Mucosa of stomach (tissue), 1 donor: ENCODE data around the gene LMOD1.
"Not testable (repeated sequence)": the region's sequence is repeated elsewhere in the genome, so short reads cannot be mapped to it uniquely, and the experiment has no call there.

Experiments
- H3K27me3 ChIP-seq: one replicate; pipeline ENCODE4 v1.7.0; 2013; ENCODE audit warnings: mild to moderate bottlenecking, low read length; ENCODE audit not compliant: control insufficient read depth, insufficient read depth
- H3K36me3 ChIP-seq: one replicate; pipeline ENCODE4 v1.7.0; 2013; ENCODE audit warnings: low read length; ENCODE audit not compliant: control insufficient read depth, insufficient read depth
- H3K4me1 ChIP-seq: one replicate; pipeline ENCODE4 v1.7.0; 2013; ENCODE audit warnings: mild to moderate bottlenecking, low read length; ENCODE audit not compliant: control insufficient read depth, insufficient read depth
- H3K4me3 ChIP-seq: one replicate; pipeline ENCODE4 v1.7.0; 2013; ENCODE audit warnings: low read length
- H3K9ac ChIP-seq: one replicate; pipeline ENCODE4 v1.7.0; 2013; ENCODE audit warnings: mild to moderate bottlenecking, low read length, moderate library complexity
- H3K9me3 ChIP-seq: one replicate; pipeline ENCODE4 v1.7.0; 2013; ENCODE audit warnings: mild to moderate bottlenecking, low read length, moderate library complexity; ENCODE audit not compliant: control insufficient read depth
- donor health status: Pancreatic carcinoma.

LMOD1 gene

DNA sequence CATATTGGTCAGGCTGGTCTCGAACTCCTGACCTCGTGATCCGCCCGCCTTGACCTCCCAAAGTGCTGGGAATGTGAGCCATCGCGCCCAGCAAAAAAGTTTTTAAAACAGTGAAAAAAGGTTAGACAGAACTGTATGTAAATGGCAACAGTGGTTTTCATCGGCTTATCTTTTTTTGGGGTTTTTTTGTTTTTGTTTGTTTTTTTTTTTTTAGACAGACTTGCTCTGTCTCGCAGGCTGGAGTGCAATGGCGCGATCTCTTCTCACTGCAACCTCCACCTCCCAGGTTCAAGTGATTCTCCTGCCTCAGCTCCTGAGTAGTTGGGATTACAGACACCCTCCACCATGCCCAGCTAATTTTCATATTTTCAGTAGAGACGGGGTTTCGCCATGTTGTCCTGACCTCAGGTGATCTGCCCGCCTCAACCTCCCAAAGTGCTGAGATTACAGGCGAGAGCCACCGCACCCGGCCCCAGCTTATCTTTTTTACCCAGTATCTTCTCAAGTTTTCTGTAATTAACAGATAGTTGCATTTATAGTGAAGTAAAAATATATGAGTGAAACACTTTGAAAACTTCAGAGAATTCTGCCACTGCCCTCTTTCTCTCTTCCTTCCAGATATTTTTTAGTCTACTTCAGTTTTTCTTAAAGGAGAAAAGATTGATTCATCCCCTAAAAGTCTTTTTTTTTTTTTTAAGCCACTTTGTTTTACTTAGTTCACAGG is 22.0 kb upstream of the LMOD1 start:
- H3K27me3 ChIP-seq, result no peaks in the 10 kb centered on the region
- H3K4me3 ChIP-seq, result no peak overlapping the region
- H3K36me3 ChIP-seq, result no peaks in the 10 kb centered on the region
- no peak overlapping the region for H3K9ac ChIP-seq
- H3K9me3 ChIP-seq, result no peaks in the 10 kb centered on the region
- no peaks in the 10 kb centered on the region for H3K4me1 ChIP-seq

- H3K27me3 ChIP-seq, result no peaks in the 10 kb centered on the region
- H3K9me3 ChIP-seq, result no peaks in the 10 kb centered on the region
- no peak overlapping the region for H3K9ac ChIP-seq
- no peaks in the 10 kb centered on the region for H3K4me1 ChIP-seq
- no peak overlapping the region for H3K4me3 ChIP-seq
- H3K36me3 ChIP-seq, result no peaks in the 10 kb centered on the region
Observed at GRCh38 chr1:201966171-201966570, 19.8 kb upstream of the LMOD1 start.

DNA sequence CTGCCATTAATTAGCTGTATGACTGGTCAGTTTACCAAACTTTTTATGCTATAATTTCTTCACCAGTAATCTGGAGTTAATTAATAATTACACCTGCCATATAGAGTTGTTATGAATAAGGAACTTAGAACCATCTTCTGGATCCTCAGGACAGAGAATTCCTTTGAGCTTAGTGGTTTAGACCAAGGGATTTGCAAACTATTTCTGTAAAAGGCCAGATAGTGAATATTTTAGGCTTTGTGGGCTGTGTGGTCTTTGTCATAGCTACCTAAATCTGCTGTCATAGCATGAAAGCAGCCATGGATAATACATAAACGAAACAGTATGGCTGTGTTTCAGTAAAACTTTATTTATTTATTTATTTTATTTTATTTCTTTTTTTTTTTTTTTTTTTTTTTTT is 17.9 kb upstream of the LMOD1 start:
- no peaks in the 10 kb centered on the region for H3K36me3 ChIP-seq
- no peaks in the 10 kb centered on the region for H3K9me3 ChIP-seq
- H3K4me3 ChIP-seq, result no peak overlapping the region
- no peak overlapping the region for H3K9ac ChIP-seq
- H3K27me3 ChIP-seq, result no peaks in the 10 kb centered on the region
- H3K4me1 ChIP-seq, result no peaks in the 10 kb centered on the region

GRCh38 chr1:201962382-201962781 is 16.0 kb upstream of the LMOD1 start:
- not testable (repeated sequence) for H3K27me3 ChIP-seq, H3K9ac ChIP-seq, H3K4me3 ChIP-seq, H3K36me3 ChIP-seq, H3K9me3 ChIP-seq, H3K4me1 ChIP-seq

DNA sequence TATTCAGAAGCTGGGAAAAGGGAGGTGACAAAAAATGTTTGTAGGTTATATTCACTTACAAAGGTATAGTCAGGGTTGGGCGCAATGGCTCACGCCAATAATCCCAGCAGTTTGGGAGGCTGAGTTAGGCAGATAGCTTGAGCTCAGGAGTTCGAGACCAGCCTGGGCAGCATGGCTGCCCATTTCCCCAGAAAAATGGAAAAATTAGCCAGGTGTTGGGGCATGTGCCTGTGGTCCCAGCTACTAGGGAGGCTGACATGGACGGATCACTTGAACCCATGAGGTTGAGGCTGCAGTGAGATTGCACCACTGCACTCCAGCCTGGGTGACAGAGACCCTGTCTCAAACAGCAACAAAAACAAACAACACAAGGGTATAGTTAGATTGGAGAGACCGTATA is 12.0 kb upstream of the LMOD1 start:
- Histone ChIP-seq H3K4me3 (no peak overlapping the region), H3K27me3 (no peaks in the 10 kb centered on the region), H3K4me1 (no peaks in the 10 kb centered on the region), H3K9ac (no peak overlapping the region), H3K36me3 (no peaks in the 10 kb centered on the region), H3K9me3 (no peaks in the 10 kb centered on the region)

DNA sequence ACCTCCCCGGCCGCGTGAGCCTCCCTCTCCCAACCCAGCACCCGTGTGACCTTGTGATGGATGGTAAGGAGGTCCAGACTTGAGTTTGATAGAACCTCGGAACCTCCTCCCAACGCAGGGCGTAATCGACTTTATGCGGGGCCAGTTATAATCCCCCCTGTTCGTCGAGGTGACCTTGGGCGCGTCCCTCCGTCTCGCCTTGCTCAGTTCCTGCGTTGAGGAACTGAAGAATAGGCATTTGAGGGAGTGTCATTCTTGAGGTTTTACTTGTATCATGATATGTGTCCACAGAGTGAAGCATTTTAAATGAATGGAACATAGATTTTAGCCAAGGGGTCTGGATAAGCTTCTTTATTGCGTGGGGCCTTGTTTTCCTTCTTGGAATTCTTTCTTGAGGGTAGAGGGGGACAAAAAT is 9.4 kb upstream of the LMOD1 start:
- Histone ChIP-seq H3K9ac (peak overlapping the region; percentile 98), H3K27me3 (no peaks in the 10 kb centered on the region), H3K4me1 (no peaks in the 10 kb centered on the region), H3K9me3 (no peaks in the 10 kb centered on the region), H3K36me3 (no peaks in the 10 kb centered on the region), H3K4me3 (peak overlapping the region; percentile 99)

DNA sequence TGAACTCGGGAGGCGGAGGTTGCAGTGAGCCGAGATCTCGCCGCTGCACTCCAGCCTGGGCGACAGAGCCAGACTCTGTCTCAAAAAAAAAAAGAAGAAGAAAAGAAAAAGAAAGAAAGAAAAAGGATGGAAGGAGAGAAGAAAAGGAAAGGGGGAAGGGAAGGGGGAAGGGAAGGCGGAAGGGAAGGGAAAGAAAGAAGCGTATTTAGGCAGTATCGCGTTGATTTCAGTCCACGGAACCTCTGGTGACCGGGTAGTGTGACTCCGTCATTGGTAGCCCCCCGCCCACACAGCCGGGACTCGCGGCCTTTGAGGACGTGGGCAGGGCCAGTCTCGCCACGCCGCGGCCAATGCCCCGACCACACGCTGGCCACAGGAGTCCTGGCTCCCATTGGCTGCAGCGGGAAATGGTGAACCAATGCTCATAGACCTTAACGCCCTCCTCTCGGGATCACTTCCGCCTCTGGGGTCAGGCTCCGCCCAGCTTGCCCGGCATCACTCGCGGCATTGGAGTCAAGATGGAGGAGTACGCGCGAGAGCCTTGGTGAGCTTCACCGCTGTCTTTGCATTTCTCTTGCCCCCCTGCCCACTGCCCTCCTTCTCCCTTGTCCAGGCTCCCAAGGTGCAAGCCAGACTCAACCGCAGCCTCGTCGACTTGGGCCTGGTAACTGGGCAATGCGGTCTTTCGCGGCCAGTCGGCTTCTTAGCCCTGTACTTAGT is 8.8 kb upstream of the LMOD1 start, which contains the start of gene TIMM17A:
Gene TIMM17A (plus strand): TSS at position 495 of the 720 bp plus-strand sequence. CDS start 24 bp downstream, at position 519.
- no peaks in the 10 kb centered on the region for H3K4me1 ChIP-seq
- no peaks in the 10 kb centered on the region for H3K36me3 ChIP-seq
- H3K4me3 ChIP-seq, result peak within 1 kb of the TSS; percentile 99
- H3K27me3 ChIP-seq, result no peaks in the 10 kb centered on the region
- H3K9ac ChIP-seq, result peak within 1 kb of the TSS; percentile 98
- H3K9me3 ChIP-seq, result no peaks in the 10 kb centered on the region

- no peaks in the 10 kb centered on the region for H3K4me1 ChIP-seq
- H3K4me3 ChIP-seq, result peak overlapping the region; percentile 99
- H3K9ac ChIP-seq, result peak overlapping the region; percentile 98
- H3K9me3 ChIP-seq, result no peaks in the 10 kb centered on the region
- no peaks in the 10 kb centered on the region for H3K36me3 ChIP-seq
- no peaks in the 10 kb centered on the region for H3K27me3 ChIP-seq
Observed at GRCh38 chr1:201954263-201955008, 8.1 kb upstream of the LMOD1 start.

GRCh38 chr1:201949491-201949890 is 3.1 kb upstream of the LMOD1 start:
- H3K4me1 ChIP-seq, result peaks cover 10% of the 10 kb centered on the region
- no peaks in the 10 kb centered on the region for H3K36me3 ChIP-seq
- H3K4me3 ChIP-seq, result no peak overlapping the region
- peaks cover 33% of the 10 kb centered on the region for H3K27me3 ChIP-seq
- H3K9ac ChIP-seq, result no peak overlapping the region
- no peaks in the 10 kb centered on the region for H3K9me3 ChIP-seq

DNA sequence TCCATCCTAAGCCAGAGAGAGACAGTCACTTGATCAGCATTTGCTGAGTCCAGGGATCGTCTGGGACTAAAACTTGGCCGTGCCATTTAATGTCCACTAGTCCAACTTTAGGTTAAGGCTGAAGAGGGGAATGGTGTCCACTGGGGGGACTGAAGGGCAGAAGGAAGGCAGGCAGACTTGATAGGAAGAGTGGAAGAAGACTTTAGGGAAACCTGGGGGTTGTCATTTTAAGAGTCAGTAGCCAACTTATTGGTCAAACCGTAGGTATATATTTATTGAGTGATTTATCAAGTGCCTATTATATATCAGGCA is 1.3 kb upstream of the LMOD1 start:
- Histone ChIP-seq H3K9me3 (no peaks in the 10 kb centered on the region), H3K36me3 (no peaks in the 10 kb centered on the region), H3K9ac (no peak overlapping the region), H3K27me3 (peaks cover 33% of the 10 kb centered on the region), H3K4me1 (peaks cover 10% of the 10 kb centered on the region), H3K4me3 (no peak overlapping the region)

DNA sequence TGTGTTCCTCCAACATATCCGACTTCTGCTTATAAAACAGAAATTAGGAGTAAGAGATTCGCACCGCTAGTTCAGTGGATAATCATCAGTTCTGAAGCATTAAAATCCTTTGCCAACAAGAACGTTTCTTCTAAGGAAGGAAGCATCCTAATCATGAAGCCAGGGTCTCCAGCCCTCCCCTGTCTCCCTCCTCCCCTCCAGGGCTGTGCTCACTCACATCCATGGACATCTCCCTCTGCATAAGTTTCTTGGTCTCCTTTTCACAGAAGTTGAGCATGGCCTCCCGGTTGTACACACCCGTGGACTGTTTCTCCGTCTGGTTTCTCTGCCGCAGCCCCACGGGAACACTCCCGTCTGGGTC is 505 bp downstream of the LMOD1 start:
- no peaks in the 10 kb centered on the region for H3K9me3 ChIP-seq
- peaks cover 33% of the 10 kb centered on the region for H3K27me3 ChIP-seq
- H3K36me3 ChIP-seq, result no peaks in the 10 kb centered on the region
- H3K4me3 ChIP-seq, result peak overlapping the region; percentile 28
- peak overlapping the region; percentile 76 for H3K9ac ChIP-seq
- H3K4me1 ChIP-seq, result peaks cover 10% of the 10 kb centered on the region

GRCh38 chr1:201945157-201945556 is 1.2 kb downstream of the LMOD1 start:
- no peak overlapping the region for H3K4me3 ChIP-seq
- H3K9ac ChIP-seq, result peak overlapping the region; percentile 76
- H3K9me3 ChIP-seq, result no peaks in the 10 kb centered on the region
- H3K4me1 ChIP-seq, result peaks cover 10% of the 10 kb centered on the region
- H3K36me3 ChIP-seq, result no peaks in the 10 kb centered on the region
- H3K27me3 ChIP-seq, result peaks cover 33% of the 10 kb centered on the region
